Endothelial cell of umbilical vein (primary cell): ENCODE data around the gene CDK9.

Source experiments
- CTCF ChIP-seq, 2 donors: IDR thresholded peaks; 1 replicate in 1 of 2; 2 replicates in 1 of 2; pipeline ENCODE4 v1.5.1; 2011; ENCODE audit warnings: low read length in 2 of 2, mild to moderate bottlenecking in 2 of 2, moderate library complexity in 2 of 2, control low read depth in 1 of 2, inconsistent platforms in 1 of 2, low read depth in 1 of 2; ENCODE audit not compliant: insufficient read depth in 1 of 2; ENCODE audit errors: extremely low read depth in 1 of 2
- EZH2 ChIP-seq: IDR thresholded peaks from 2 replicates; pipeline ENCODE4 v1.6.1; 2012; ENCODE audit warnings: borderline replicate concordance, low read depth, mild to moderate bottlenecking, moderate library complexity, low read length, inconsistent platforms; ENCODE audit not compliant: severe bottlenecking
- FOS ChIP-seq: IDR thresholded peaks from 2 replicates; pipeline ENCODE4 v1.6.1; 2011; ENCODE audit warnings: mild to moderate bottlenecking, low read length, moderate library complexity, borderline replicate concordance; ENCODE audit not compliant: insufficient read depth
- GATA2 ChIP-seq: IDR thresholded peaks from 2 replicates; pipeline ENCODE4 v1.7.0; 2011; ENCODE audit warnings: low read depth, mild to moderate bottlenecking, moderate library complexity, mixed read lengths, low read length; ENCODE audit not compliant: insufficient read length, insufficient read depth
- JUN ChIP-seq: IDR thresholded peaks from 2 replicates; pipeline ENCODE4 v1.6.1; 2011; ENCODE audit warnings: borderline replicate concordance, low read depth; ENCODE audit not compliant: insufficient read length, insufficient read depth
- POLR2A ChIP-seq: IDR thresholded peaks from 2 replicates; pipeline ENCODE4 v1.6.1; 2012; ENCODE audit warnings: low read depth, mild to moderate bottlenecking, control low read depth, low read length

GRCh38 chr9:127738666-127739065, 47.2 kb upstream of the CDK9 start:
- TF ChIP-seq GATA2 (no peak), FOS (no peak), JUN (no peak), CTCF (IDR thresholded peaks at IDR 0.05; ENCODE audit: extremely low read depth in 1 of 2, insufficient read depth in 1 of 2, low read depth in 1 of 2, low read length in 2 of 2) (no peak), EZH2 (no peak), POLR2A (no peak)
